ENCODE results near the gene GDF7. TPM values are rescaled to one million over a fixed set of nuclear protein-coding genes. Genes with fewer than 3 reads are reported as not detected.

The GDF7 gene
- total and polyA plus RNA-seq, 2 donors (not counting 3 experiments of a cell fraction or from before 2014, with no cell fraction given), result 3.7 to 3.9 TPM

- Histone ChIP-seq H3K9ac (replicated peaks; ENCODE audit: extremely low read depth, insufficient read depth, low read length) (no peak overlapping the region), H3K79me2 (ENCODE audit: control insufficient read depth, insufficient read depth, low read length) (no peaks in the 10 kb centered on the region), H2AFZ (ENCODE audit: low read depth, low read length) (no peak overlapping the region), H3K4me2 (ENCODE audit: insufficient read depth, low read length) (no peak overlapping the region), H3K4me1 (ENCODE audit: control insufficient read depth, extremely low read depth, insufficient read depth, low read length) (peaks cover 24% of the 10 kb centered on the region), H3K36me3 (ENCODE audit: control insufficient read depth in 2 of 2, extremely low read depth in 1 of 2, insufficient read depth in 2 of 2, low read length in 2 of 2) (peaks cover 0 to 21% of the 10 kb centered on the region in 2 experiments), H3K9me1 (replicated peaks; ENCODE audit: control insufficient read depth, extremely low read depth, insufficient read depth, low read length) (no peaks in the 10 kb centered on the region), H4K20me1 (replicated peaks; ENCODE audit: control insufficient read depth, extremely low read depth, insufficient read depth, low read length) (no peaks in the 10 kb centered on the region), H3K27me3 (ENCODE audit: control insufficient read depth in 2 of 2, insufficient read depth in 2 of 2, low read length in 2 of 2) (no peaks in the 10 kb centered on the region), H3K9me3 (replicated peaks; ENCODE audit: control insufficient read depth, insufficient read depth, low read length) (no peaks in the 10 kb centered on the region), H3K27ac (ENCODE audit: insufficient read depth, low read depth, low read length) (no peak overlapping the region), H3K4me3 (replicated peaks in 1 of 3; ENCODE audit: insufficient read depth in 1 of 3, low read depth in 1 of 3, low read length in 3 of 3) (no peak overlapping the region)
- no peak for TF ChIP-seq POLR2AphosphoS5 (IDR thresholded peaks at IDR 0.05; ENCODE audit: insufficient read depth, low read depth, low read length)
- TF ChIP-seq MYC (IDR thresholded peaks at IDR 0.05; ENCODE audit: low read depth, low read length), result no peak
- TF ChIP-seq CTCF (IDR thresholded peaks at IDR 0.05; ENCODE audit: extremely low read depth in 1 of 2, insufficient read depth in 1 of 2, low read depth in 1 of 2, low read length in 2 of 2), result no peak
- no peak for TF ChIP-seq POLR2A (IDR thresholded peaks at IDR 0.05; ENCODE audit: low read depth, low read length)
- TF ChIP-seq, protein P1, sequence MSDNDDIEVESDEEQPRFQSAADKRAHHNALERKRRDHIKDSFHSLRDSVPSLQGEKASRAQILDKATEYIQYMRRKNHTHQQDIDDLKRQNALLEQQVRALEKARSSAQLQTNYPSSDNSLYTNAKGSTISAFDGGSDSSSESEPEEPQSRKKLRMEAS (IDR thresholded peaks at IDR 0.05; ENCODE audit: insufficient read depth, insufficient read length), result no peak
- TF ChIP-seq JUN (IDR thresholded peaks at IDR 0.05; ENCODE audit: borderline replicate concordance, insufficient read depth, insufficient read length, low read depth), result no peak
- TF ChIP-seq GATA2 (IDR thresholded peaks at IDR 0.05; ENCODE audit: insufficient read depth, insufficient read length, low read depth, low read length), result no peak
- no peak for TF ChIP-seq EZH2 (IDR thresholded peaks at IDR 0.05; ENCODE audit: borderline replicate concordance, low read depth, low read length, severe bottlenecking)
- no peak for TF ChIP-seq FOS (IDR thresholded peaks at IDR 0.05; ENCODE audit: borderline replicate concordance, insufficient read depth, low read length)
- dilution Hi-C loops (cut with MboI; ENCODE audit: extremely low pct_ligation_motif_present, low sequenced_read_pairs) (no loop called here), intact Hi-C loops (cut with micrococcal nuclease) (no loop called here)
- no TSS peak for BruUV-seq (replicated peaks)
- DNase-seq (ENCODE audit: low read depth, low spot score) (no peak), FAIRE-seq (no peak)
- CTCF ChIA-PET, result interaction anchor here (0.9 to 1.3 kb wide), 4 partner anchors 9 to 168 kb away, joined by 3 to 5 read pairs (median 3); no protein-coding TSS in a partner anchor
- POLR2A ChIA-PET, result interaction anchor here (0.6 to 1.4 kb wide), 4 partner anchors 168 to 177 kb away, joined by 3 to 6 read pairs (median 3); partner anchors contain the start of gene RHOB
Measured at GRCh38 chr2:20620696-20621365, 46.1 kb upstream of the GDF7 start.
